ENCODE results near the gene GFOD1.

- TF ChIP-seq CTCF (IDR thresholded peaks at IDR 0.05; ENCODE audit: poor library complexity, severe bottlenecking) (no peak), POLR2AphosphoS5 (IDR thresholded peaks at IDR 0.05) (no peak), EZH2 (IDR thresholded peaks at IDR 0.05; ENCODE audit: borderline replicate concordance, insufficient read depth, low read length, poor library complexity, severe bottlenecking) (no peak)
Measured at GRCh38 chr6:13315896-13316295, 171.5 kb downstream of the GFOD1 start.
